Osteoblast (primary cell): ENCODE data around the gene GNG12. TPM values are rescaled to one million over a fixed set of nuclear protein-coding genes. Genes with fewer than 3 reads are reported as not detected.

ENCODE experiments used
- DNase-seq: peaks from one replicate; pipeline ENCODE4 v3.0.0; 2011; ENCODE audit warnings: low spot score, mixed read lengths; ENCODE audit not compliant: insufficient read length; ENCODE audit errors: missing footprints
- H2AFZ ChIP-seq: 2 replicates; pipeline ENCODE4 v1.6.0; 2011; ENCODE audit warnings: mild to moderate bottlenecking, low read length
- H3K27ac ChIP-seq: 2 replicates; pipeline ENCODE4 v1.5.1; 2011; ENCODE audit warnings: mild to moderate bottlenecking, low read depth, low read length, moderate library complexity
- H3K27me3 ChIP-seq: 2 replicates; pipeline ENCODE4 v1.6.0; 2012; ENCODE audit warnings: mild to moderate bottlenecking, control low read depth, inconsistent platforms, low read length, moderate library complexity; ENCODE audit not compliant: insufficient read depth
- H3K36me3 ChIP-seq: 2 replicates; pipeline ENCODE4 v1.5.1; 2011; ENCODE audit warnings: mild to moderate bottlenecking, low read length, control low read depth, moderate library complexity; ENCODE audit not compliant: insufficient read depth
- H3K4me1 ChIP-seq: 2 replicates; pipeline ENCODE4 v1.5.1; 2011; ENCODE audit warnings: mild to moderate bottlenecking, low read length, control low read depth, moderate library complexity; ENCODE audit not compliant: insufficient read depth
- H3K4me2 ChIP-seq: 2 replicates; pipeline ENCODE4 v1.6.0; 2011; ENCODE audit warnings: mild to moderate bottlenecking, low read length; ENCODE audit not compliant: insufficient read depth
- H3K4me3 ChIP-seq: fragments of 200-600 bp; sonication (generic); 3 replicates; pipeline ENCODE4 v1.5.1; 2012; ENCODE audit warnings: mild to moderate bottlenecking, low read length, inconsistent platforms; ENCODE audit not compliant: insufficient read depth
- H3K79me2 ChIP-seq: 2 replicates; pipeline ENCODE4 v1.6.0; 2012; ENCODE audit warnings: mild to moderate bottlenecking, low read length, control low read depth, inconsistent platforms; ENCODE audit not compliant: insufficient read depth
- H3K9me3 ChIP-seq: 2 replicates; pipeline ENCODE4 v1.5.1; 2011; ENCODE audit warnings: low read depth, low read length, control low read depth
- H4K20me1 ChIP-seq: 2 replicates; pipeline ENCODE4 v1.6.0; 2012; ENCODE audit warnings: mild to moderate bottlenecking, low read length, control low read depth; ENCODE audit not compliant: insufficient read depth
- total RNA-seq: library from RNA; depleted of rRNA; stranded (reverse); fragments of >200 nt; gene quantifications from 2 replicates; pipeline ENCODE4 v1.2.3, GENCODE V29; 2012
- TF ChIP-seq, protein P1 (sequence below): IDR thresholded peaks from 2 replicates; pipeline ENCODE4 v1.5.1; 2011; ENCODE audit warnings: mild to moderate bottlenecking, low read depth, low read length, moderate library complexity; ENCODE audit errors: extremely low read depth

GNG12 gene
- total RNA-seq, 1 donor, result 219 TPM

DNA sequence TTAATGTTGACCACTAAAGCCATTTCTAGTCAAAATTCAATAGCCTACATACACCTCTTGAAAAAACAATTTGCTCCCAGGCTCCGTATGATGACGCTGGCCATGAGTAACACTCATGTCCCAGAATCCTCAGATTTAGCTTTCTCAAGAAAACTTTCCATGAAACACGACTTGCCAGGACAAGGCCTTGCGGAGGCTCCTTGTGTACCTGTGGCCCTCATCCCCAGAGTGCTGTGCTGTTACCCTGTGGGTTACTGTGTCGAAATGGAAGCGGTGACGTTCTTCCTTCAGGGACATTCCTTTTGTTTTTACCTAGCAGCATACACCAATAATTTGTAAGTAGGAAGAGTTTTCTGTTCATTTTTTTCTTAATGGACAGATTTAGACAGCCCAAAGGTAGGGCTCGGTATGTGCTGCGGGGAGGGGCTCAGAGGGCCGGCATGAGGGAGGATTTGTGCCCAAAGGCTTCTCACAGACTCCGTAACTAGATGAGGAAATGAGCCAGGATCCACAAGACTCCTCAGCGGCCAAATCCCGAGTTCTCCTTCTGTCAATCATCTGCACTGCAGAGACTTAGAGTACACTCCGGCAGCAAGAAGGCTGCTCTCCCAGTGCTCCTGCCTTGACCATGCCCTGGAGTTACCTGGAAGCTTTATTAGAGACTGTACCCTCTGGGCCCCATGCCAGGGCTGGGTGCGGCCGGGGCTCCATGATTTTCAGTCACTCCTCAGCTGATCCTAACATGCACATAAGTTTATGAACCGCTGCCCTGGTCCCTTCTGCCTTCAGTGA is 17.8 kb downstream of the GNG12 start:
- TF ChIP-seq, protein P1, sequence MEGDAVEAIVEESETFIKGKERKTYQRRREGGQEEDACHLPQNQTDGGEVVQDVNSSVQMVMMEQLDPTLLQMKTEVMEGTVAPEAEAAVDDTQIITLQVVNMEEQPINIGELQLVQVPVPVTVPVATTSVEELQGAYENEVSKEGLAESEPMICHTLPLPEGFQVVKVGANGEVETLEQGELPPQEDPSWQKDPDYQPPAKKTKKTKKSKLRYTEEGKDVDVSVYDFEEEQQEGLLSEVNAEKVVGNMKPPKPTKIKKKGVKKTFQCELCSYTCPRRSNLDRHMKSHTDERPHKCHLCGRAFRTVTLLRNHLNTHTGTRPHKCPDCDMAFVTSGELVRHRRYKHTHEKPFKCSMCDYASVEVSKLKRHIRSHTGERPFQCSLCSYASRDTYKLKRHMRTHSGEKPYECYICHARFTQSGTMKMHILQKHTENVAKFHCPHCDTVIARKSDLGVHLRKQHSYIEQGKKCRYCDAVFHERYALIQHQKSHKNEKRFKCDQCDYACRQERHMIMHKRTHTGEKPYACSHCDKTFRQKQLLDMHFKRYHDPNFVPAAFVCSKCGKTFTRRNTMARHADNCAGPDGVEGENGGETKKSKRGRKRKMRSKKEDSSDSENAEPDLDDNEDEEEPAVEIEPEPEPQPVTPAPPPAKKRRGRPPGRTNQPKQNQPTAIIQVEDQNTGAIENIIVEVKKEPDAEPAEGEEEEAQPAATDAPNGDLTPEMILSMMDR, result no peak
- H2AFZ ChIP-seq, result no peak overlapping the region
- no peak overlapping the region for H3K4me2 ChIP-seq
- H4K20me1 ChIP-seq, result peaks cover 87% of the 10 kb centered on the region
- H3K79me2 ChIP-seq, result peaks cover 99% of the 10 kb centered on the region
- no peak for DNase-seq
- H3K4me3 ChIP-seq, result no peak overlapping the region
- no peaks in the 10 kb centered on the region for H3K27me3 ChIP-seq
- H3K36me3 ChIP-seq, result peaks cover 6% of the 10 kb centered on the region
- no peak overlapping the region for H3K27ac ChIP-seq
- H3K9me3 ChIP-seq, result no peaks in the 10 kb centered on the region
- H3K4me1 ChIP-seq, result peaks cover 31% of the 10 kb centered on the region

DNA sequence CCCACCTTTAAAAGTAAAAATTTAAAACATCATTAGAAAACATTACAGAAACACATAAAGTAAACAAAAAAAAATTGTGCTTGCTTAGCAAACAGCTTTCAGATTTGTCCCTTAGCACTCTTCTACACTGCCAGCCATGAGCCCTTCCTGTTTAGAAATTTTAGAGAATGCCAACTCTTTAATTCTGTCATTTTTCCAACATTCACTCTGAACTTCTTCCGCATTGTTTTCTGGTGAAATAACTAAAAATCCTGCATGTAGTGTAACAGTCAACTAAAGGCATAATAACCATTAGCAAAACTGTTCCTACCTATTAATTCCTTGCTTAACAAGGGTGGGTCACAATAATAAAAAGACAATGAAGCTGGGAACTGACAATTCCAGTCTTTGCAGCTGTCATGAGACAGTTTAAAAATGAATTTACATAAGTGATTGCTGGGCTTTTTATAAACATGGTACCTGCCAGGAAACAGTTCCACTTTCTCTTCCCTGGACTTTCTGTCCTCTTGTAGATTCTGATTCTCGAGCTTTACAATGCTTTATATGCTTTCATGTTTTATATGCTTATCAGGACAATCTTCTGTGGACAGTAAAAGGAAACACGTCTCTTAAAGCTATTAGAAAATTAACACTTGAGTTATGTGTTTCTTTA is 19.0 kb downstream of the GNG12 start:
- no peak for DNase-seq
- Histone ChIP-seq H3K27me3 (no peaks in the 10 kb centered on the region), H3K4me2 (peak overlapping the region; percentile 5), H3K4me3 (no peak overlapping the region), H4K20me1 (peaks cover 85% of the 10 kb centered on the region), H3K27ac (no peak overlapping the region), H2AFZ (no peak overlapping the region), H3K36me3 (peaks cover 3% of the 10 kb centered on the region), H3K79me2 (peaks cover 99% of the 10 kb centered on the region), H3K4me1 (peaks cover 24% of the 10 kb centered on the region), H3K9me3 (no peaks in the 10 kb centered on the region)
- TF ChIP-seq, protein P1, result no peak

DNA sequence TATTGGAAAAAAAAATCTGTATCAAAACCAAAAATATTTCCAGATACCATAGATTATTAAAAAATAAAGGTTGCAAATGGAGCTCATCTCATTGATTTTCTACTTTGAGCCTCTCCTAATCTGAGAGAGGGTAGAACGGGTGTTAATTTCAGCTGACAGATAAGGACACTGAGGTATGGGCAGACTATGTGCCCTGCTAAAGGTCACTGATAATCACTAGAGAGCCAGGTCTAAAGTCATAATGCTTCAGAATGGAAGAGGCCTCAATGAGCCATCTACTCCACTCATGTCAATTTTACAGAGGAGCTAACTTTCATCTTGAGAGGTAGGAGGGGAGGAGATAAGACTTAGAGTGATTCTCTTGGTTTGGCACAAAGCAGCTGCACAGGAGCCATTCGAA is 21.0 kb downstream of the GNG12 start:
- H3K36me3 ChIP-seq, result peaks cover 1% of the 10 kb centered on the region

DNA sequence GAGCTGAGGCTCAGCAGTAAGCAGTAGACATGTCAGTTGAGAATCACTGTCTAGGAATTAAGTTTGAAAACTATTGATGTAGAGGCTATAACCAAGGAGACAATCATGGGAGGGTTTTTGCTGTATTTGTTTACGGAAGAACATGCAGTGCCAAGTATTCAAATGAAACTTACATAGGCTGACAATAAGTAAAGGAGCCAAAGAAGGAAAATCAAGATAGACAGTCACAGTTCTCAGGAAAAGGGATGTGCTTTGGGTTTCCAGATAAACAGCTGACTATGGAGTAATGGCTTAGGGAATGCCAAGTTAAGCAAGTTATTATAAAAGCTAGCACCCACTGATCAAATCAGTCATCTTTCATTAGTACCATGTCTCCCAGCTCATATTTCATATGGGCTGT is 21.5 kb downstream of the GNG12 start:
- TF ChIP-seq, protein P1, result no peak
- H4K20me1 ChIP-seq, result peaks cover 81% of the 10 kb centered on the region
- no peaks in the 10 kb centered on the region for H3K27me3 ChIP-seq
- no peak overlapping the region for H3K4me2 ChIP-seq
- no peaks in the 10 kb centered on the region for H3K36me3 ChIP-seq
- H3K9me3 ChIP-seq, result no peaks in the 10 kb centered on the region
- no peak for DNase-seq
- peaks cover 14% of the 10 kb centered on the region for H3K4me1 ChIP-seq
- H3K79me2 ChIP-seq, result peaks cover 98% of the 10 kb centered on the region
- no peak overlapping the region for H3K4me3 ChIP-seq
- no peak overlapping the region for H2AFZ ChIP-seq
- no peak overlapping the region for H3K27ac ChIP-seq

More for the DNA sequence above, 21.0 kb downstream of the GNG12 start:
- Histone ChIP-seq H3K79me2 (peaks cover 99% of the 10 kb centered on the region), H3K4me3 (no peak overlapping the region), H2AFZ (no peak overlapping the region), H3K4me1 (peaks cover 14% of the 10 kb centered on the region), H3K27me3 (no peaks in the 10 kb centered on the region), H4K20me1 (peaks cover 84% of the 10 kb centered on the region), H3K9me3 (no peaks in the 10 kb centered on the region), H3K4me2 (no peak overlapping the region), H3K27ac (no peak overlapping the region)
- TF ChIP-seq, protein P1, result no peak
- no peak for DNase-seq
